ENCODE measurements around the gene PLEKHA7. TPM values are rescaled to one million over a fixed set of nuclear protein-coding genes. Genes with fewer than 3 reads are reported as not detected.
A peak's percentile ranks its signal among the peaks of the same experiment; 100 is the strongest.

Gene PLEKHA7
- total RNA-seq, 2 donors from 2014 or later, result 17.5 to 21.9 TPM

DNA sequence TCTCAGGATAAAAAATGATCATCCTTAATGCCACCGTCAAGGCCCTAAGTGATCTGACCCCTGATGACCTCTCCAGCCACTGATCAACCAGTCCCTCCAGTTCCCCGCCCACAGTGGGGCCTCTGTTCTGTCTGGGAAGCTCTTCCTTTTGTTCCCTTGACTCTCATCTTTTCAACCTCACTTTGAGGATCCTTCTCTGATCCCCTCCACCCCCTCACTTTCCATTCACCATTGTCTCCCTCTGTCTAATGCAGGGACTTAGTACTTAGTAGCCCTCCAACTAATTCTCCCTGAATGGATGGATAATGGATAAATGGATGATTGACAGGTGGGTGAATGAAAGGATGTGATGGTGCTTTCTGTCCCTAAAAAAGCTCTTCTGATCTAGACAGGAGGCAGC is 230.1 kb downstream of the PLEKHA7 start:
- Histone ChIP-seq H3K4me1 (ENCODE audit: control insufficient read depth, insufficient read depth, low read length) (peaks cover 18% of the 10 kb centered on the region), H3K27me3 (ENCODE audit: control insufficient read depth, insufficient read depth, low read length, poor library complexity, severe bottlenecking) (no peaks in the 10 kb centered on the region), H3K9me3 (ENCODE audit: control insufficient read depth, low read length) (no peaks in the 10 kb centered on the region), H3K36me3 (ENCODE audit: control insufficient read depth, insufficient read depth, low read length) (peaks cover 10% of the 10 kb centered on the region), H3K9ac (ENCODE audit: extremely low read depth, low read length, poor library complexity, severe bottlenecking) (no peak overlapping the region), H3K27ac (ENCODE audit: low read depth, low read length) (no peak overlapping the region), H3K4me3 (ENCODE audit: low read length) (no peak overlapping the region)
- Mint-ChIP-seq H3K4me1 (peaks cover 22% of the 10 kb centered on the region), H3K27ac (no peak overlapping the region), H3K27me3 (ENCODE audit: insufficient read depth) (no peaks in the 10 kb centered on the region), H3K36me3 (ENCODE audit: low read depth) (no peaks in the 10 kb centered on the region), H3K9me3 (no peaks in the 10 kb centered on the region), H3K4me3 (no peak overlapping the region)
- DNase-seq, result no peak
- 59 to 86% methylated on average over 2 of the region's 2 CpGs for WGBS, 2 experiments (ENCODE audit: insufficient coverage in 1 of 2, insufficient read length in 1 of 2)
- no peak for TF ChIP-seq CTCF (conservative IDR thresholded peaks at IDR 0.05)

- H3K27me3 Mint-ChIP-seq (ENCODE audit: insufficient read depth), result no peaks in the 10 kb centered on the region
- peak overlapping the region; percentile 74 for H3K27ac Mint-ChIP-seq
Observed at GRCh38 chr11:16783321-16783801, 230.9 kb downstream of the PLEKHA7 start.

DNA sequence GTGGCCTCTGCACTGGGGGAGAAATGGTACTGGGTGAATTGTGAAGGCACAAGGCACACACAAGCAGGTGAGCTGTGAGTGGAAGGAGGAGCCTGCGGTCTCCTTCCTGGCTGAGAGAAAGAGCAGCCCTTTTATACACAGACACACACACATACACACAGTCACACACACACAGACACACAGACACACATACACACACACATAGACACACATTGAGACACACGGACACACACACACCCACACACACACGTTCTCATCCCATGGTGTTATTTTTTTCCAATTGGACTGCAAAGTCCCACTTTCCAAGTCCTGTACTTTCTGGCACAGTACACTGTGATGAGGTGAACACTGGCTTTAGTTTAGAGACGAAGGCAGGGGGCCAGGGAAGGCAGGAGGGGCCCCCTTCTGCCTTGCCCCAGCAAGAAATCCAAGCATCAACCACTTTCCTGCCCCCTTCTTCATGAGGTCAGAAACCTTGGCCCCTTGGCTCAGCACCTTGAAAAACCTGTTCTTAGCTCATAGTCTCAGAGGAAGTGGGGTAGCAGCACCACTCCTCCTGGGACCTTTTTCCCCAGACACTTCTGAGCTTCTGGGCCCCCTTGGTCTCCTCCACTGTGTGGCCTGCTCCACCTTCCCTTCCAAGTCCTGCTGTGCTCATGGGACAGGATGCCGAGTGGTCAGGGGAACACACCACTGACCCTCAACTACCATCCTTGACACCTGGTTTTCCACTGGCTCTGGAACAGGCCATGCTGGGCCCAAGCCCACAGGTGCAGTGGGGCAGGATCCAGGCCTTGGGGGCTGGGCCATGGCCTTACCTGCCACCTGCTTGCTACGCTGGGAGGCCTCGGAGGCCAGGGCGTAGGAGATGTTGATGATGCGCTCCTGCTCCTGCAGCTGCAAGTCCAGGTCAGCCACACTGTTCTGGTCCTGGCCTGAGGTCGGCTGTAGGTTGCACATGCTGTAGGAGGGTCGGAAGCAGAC is 232.0 kb downstream of the PLEKHA7 start:
- WGBS, 2 experiments (ENCODE audit: insufficient coverage in 1 of 2, insufficient read length in 1 of 2), result 87 to 94% methylated on average over 8 to 10 of the region's 11 CpGs
- Mint-ChIP-seq H3K27me3 (ENCODE audit: insufficient read depth) (no peaks in the 10 kb centered on the region), H3K4me3 (no peak overlapping the region), H3K4me1 (peaks cover 18% of the 10 kb centered on the region), H3K9me3 (no peaks in the 10 kb centered on the region), H3K36me3 (ENCODE audit: low read depth) (peaks cover 5% of the 10 kb centered on the region), H3K27ac (peak overlapping the region; percentile 13)
- no peak for TF ChIP-seq CTCF (conservative IDR thresholded peaks at IDR 0.05)
- H3K27ac ChIP-seq (ENCODE audit: low read depth, low read length), result no peak overlapping the region
- peaks cover 13% of the 10 kb centered on the region for H3K4me1 ChIP-seq (ENCODE audit: control insufficient read depth, insufficient read depth, low read length)
- no peak for DNase-seq
- H3K4me3 ChIP-seq (ENCODE audit: low read length), result no peak overlapping the region
- H3K36me3 ChIP-seq (ENCODE audit: control insufficient read depth, insufficient read depth, low read length), result peaks cover 10% of the 10 kb centered on the region
- H3K27me3 ChIP-seq (ENCODE audit: control insufficient read depth, insufficient read depth, low read length, poor library complexity, severe bottlenecking), result no peaks in the 10 kb centered on the region
- no peaks in the 10 kb centered on the region for H3K9me3 ChIP-seq (ENCODE audit: control insufficient read depth, low read length)
- no peak overlapping the region for H3K9ac ChIP-seq (ENCODE audit: extremely low read depth, low read length, poor library complexity, severe bottlenecking)

More at GRCh38 chr11:16783321-16783801, 230.9 kb downstream of the PLEKHA7 start:
- Histone ChIP-seq H3K4me1 (ENCODE audit: control insufficient read depth, insufficient read depth, low read length) (peaks cover 18% of the 10 kb centered on the region), H3K27me3 (ENCODE audit: control insufficient read depth, insufficient read depth, low read length, poor library complexity, severe bottlenecking) (no peaks in the 10 kb centered on the region), H3K36me3 (ENCODE audit: control insufficient read depth, insufficient read depth, low read length) (peaks cover 10% of the 10 kb centered on the region), H3K9me3 (ENCODE audit: control insufficient read depth, low read length) (no peaks in the 10 kb centered on the region), H3K9ac (ENCODE audit: extremely low read depth, low read length, poor library complexity, severe bottlenecking) (no peak overlapping the region), H3K4me3 (ENCODE audit: low read length) (no peak overlapping the region), H3K27ac (ENCODE audit: low read depth, low read length) (no peak overlapping the region)
- Mint-ChIP-seq H3K36me3 (ENCODE audit: low read depth) (peaks cover 3% of the 10 kb centered on the region), H3K4me3 (no peak overlapping the region), H3K4me1 (peaks cover 22% of the 10 kb centered on the region), H3K9me3 (no peaks in the 10 kb centered on the region)
- TF ChIP-seq CTCF (conservative IDR thresholded peaks at IDR 0.05), result no peak
- no peak for DNase-seq
- 95 to 100% methylated on average over 13 to 22 of the region's 22 CpGs for WGBS, 2 experiments (ENCODE audit: insufficient coverage in 1 of 2, insufficient read length in 1 of 2)
